Measurements from ENCODE around the gene FBXO9. TPM values are rescaled to one million over a fixed set of nuclear protein-coding genes. Genes with fewer than 3 reads are reported as not detected.

Gene FBXO9
- total and polyA plus RNA-seq, 2 of the 8 experiments (the other 6 are each of a cell fraction or from before 2014, with no cell fraction given) = 41.3 to 50.9 TPM

DNA sequence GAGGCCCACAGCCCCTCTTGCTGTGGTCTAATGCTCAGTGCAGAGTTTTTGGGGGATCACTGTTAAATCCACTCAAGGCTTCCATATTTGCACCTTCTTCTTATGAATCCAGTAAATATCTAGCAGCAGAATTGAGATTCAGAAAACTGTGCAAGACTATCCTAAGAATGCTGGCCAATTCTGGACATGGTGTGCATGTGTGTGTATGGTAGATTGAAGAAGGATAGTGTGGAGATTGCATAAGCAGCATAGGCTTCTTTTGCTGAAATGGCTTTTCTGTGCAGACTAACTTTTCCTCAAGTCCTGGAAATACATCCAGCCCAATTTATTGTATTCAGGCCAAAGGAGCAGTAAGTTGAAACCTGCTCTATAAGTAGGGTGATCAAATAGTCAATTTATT, 39.7 kb downstream of the FBXO9 start:
- H3K27ac ChIP-seq (ENCODE audit: low read depth, low read length) = no peak overlapping the region
- ChIA-PET CTCF (ENCODE audit: partially characterized antibody) (interaction anchor here (0.6 to 2.2 kb wide), 9 partner anchors 11 to 388 kb away, joined by 3 to 15 read pairs (median 3); no protein-coding TSS in a partner anchor), POLR2A (ENCODE audit: partially characterized antibody) (no interaction called here)
- peaks cover 0 to 2% (median 0%) of the 10 kb centered on the region in 4 experiments; a peak in 1 of 7 replicates for H3K4me1 ChIP-seq (replicated peaks in 1 of 4; ENCODE audit: control insufficient read depth in 3 of 4, insufficient read depth in 4 of 4, low read length in 3 of 4)
- H3K36me3 ChIP-seq (ENCODE audit: control insufficient read depth in 2 of 4, insufficient read depth in 4 of 4, low read length in 3 of 4) = peaks cover 0 to 3% (median 0%) of the 10 kb centered on the region in 4 experiments; a peak in 2 of 8 replicates
- no peaks in the 10 kb centered on the region for H3K79me1 ChIP-seq (ENCODE audit: low read depth, low read length)
- H3K56ac ChIP-seq (replicated peaks; ENCODE audit: insufficient read length, low read depth, low read length) = no peak overlapping the region
- H2BK5ac ChIP-seq (ENCODE audit: low read depth, low read length) = no peak overlapping the region
- no peak overlapping the region for H3K9ac ChIP-seq (replicated peaks in 1 of 4; ENCODE audit: extremely low read depth in 1 of 4, low read depth in 3 of 4, low read length in 3 of 4)
- H3K79me2 ChIP-seq (ENCODE audit: control insufficient read depth in 1 of 2, insufficient read depth in 2 of 2, low read length in 2 of 2) = no peaks in the 10 kb centered on the region
- no peaks in the 10 kb centered on the region for H4K20me1 ChIP-seq (replicated peaks in 1 of 2; ENCODE audit: control insufficient read depth in 1 of 2, insufficient read depth in 2 of 2, low read length in 2 of 2)
- no peak overlapping the region for H2BK15ac ChIP-seq (ENCODE audit: low read length)
- no peak overlapping the region for H4K5ac ChIP-seq (ENCODE audit: insufficient read length, low read depth, low read length)
- no peak overlapping the region for H2BK120ac ChIP-seq (replicated peaks; ENCODE audit: low read depth, low read length)
- no peak overlapping the region for H3K14ac ChIP-seq (ENCODE audit: insufficient read length)
- H3K4ac ChIP-seq (replicated peaks; ENCODE audit: insufficient read length, low read depth, low read length) = no peak overlapping the region
- no peaks in the 10 kb centered on the region for H3K27me3 ChIP-seq (replicated peaks in 1 of 4; ENCODE audit: control insufficient read depth in 3 of 4, extremely low read depth in 1 of 4, insufficient read depth in 3 of 4, low read length in 3 of 4)
- no peak overlapping the region for H3K4me3 ChIP-seq (ENCODE audit: extremely low read depth in 1 of 4, insufficient read depth in 2 of 4, low read depth in 3 of 4, low read length in 4 of 4)
- H2BK12ac ChIP-seq (ENCODE audit: low read depth, low read length) = no peak overlapping the region
- H2BK20ac ChIP-seq (ENCODE audit: low read length) = no peak overlapping the region
- H3K23me2 ChIP-seq (ENCODE audit: low read depth, low read length) = no peaks in the 10 kb centered on the region
- no peak overlapping the region for H3K4me2 ChIP-seq (ENCODE audit: insufficient read depth in 1 of 2, low read depth in 2 of 2, low read length in 2 of 2)
- no peak for FAIRE-seq
- no peak overlapping the region for H3K18ac ChIP-seq (ENCODE audit: extremely low read depth, low read length)
- H3K9me3 ChIP-seq (ENCODE audit: insufficient read depth in 2 of 2, low read depth in 1 of 2, low read length in 1 of 2) = no peaks in the 10 kb centered on the region
- no peak for DNase-seq (ENCODE audit: low read depth in 1 of 2, low spot score in 2 of 2)
- H4K91ac ChIP-seq (replicated peaks; ENCODE audit: insufficient read length, low read length) = no peak overlapping the region
- H2AFZ ChIP-seq (ENCODE audit: low read length) = no peak overlapping the region
- H4K8ac ChIP-seq (ENCODE audit: extremely low read depth, insufficient read depth, low read length) = no peak overlapping the region
- no peak overlapping the region for H3K23ac ChIP-seq (ENCODE audit: insufficient read length)
- H2AK5ac ChIP-seq (ENCODE audit: low read depth, low read length) = no peak overlapping the region
- TF ChIP-seq POU5F1 (IDR thresholded peaks at IDR 0.05; ENCODE audit: low read depth, low read length) (no peak), MAX (IDR thresholded peaks at IDR 0.05) (no peak), GABPA (IDR thresholded peaks at IDR 0.05; ENCODE audit: borderline replicate concordance, insufficient read depth, low read length) (no peak), MAFK (IDR thresholded peaks at IDR 0.05; ENCODE audit: low read depth, low read length) (no peak), CBX5 (IDR thresholded peaks at IDR 0.05; ENCODE audit: low read depth, low read length) (no peak), EGR1 (IDR thresholded peaks at IDR 0.05; ENCODE audit: borderline replicate concordance, low read depth, low read length) (no peak), TAF7 (optimal IDR thresholded peaks at IDR 0.05; ENCODE audit: borderline replicate concordance, low read depth, low read length) (no peak), SIRT6 (IDR thresholded peaks at IDR 0.05; ENCODE audit: low read length) (no peak)
